Measurements from ENCODE around the gene GPC5. TPM values are rescaled to one million over a fixed set of nuclear protein-coding genes. Genes with fewer than 3 reads are reported as not detected.

GPC5 gene
- total RNA-seq, 1 experiment from 2014 or later, result 0.21 TPM

GRCh38 chr13:91459485-91459884 is 61.1 kb downstream of the GPC5 start:
- TF ChIP-seq EZH2 (IDR thresholded peaks at IDR 0.05; ENCODE audit: borderline replicate concordance, low read depth, low read length, poor library complexity, severe bottlenecking), result no peak
- TF ChIP-seq CTCF (conservative IDR thresholded peaks at IDR 0.05; ENCODE audit: low read depth, low read length), result no peak
- ChIA-PET CTCF (no interaction called here), POLR2A (ENCODE audit: low non-redundant PET) (no interaction called here)
- intact Hi-C loops (cut with micrococcal nuclease; ENCODE audit: unreplicated experiment), result no loop called here
- no TSS peak for BruUV-seq (replicated peaks)
- Histone ChIP-seq H3K36me3 (ENCODE audit: insufficient read depth, low read length, poor library complexity, severe bottlenecking) (no peaks in the 10 kb centered on the region), H3K4me1 (ENCODE audit: insufficient read depth, low read length, poor library complexity, severe bottlenecking) (no peaks in the 10 kb centered on the region), H3K9me3 (ENCODE audit: low read depth, low read length, poor library complexity, severe bottlenecking) (no peaks in the 10 kb centered on the region), H3K27me3 (replicated peaks; ENCODE audit: insufficient read depth, low read depth, low read length, poor library complexity) (no peaks in the 10 kb centered on the region), H3K4me3 (ENCODE audit: low read depth, low read length, poor library complexity, severe bottlenecking) (no peak overlapping the region), H3K27ac (ENCODE audit: low read depth, low read length, poor library complexity, severe bottlenecking) (no peak overlapping the region)
- no peak for DNase-seq (ENCODE audit: low spot score)

- CTCF ChIA-PET, result no interaction called here
- BruUV-seq (replicated peaks), result no TSS peak
- no peaks in the 10 kb centered on the region for H3K27me3 ChIP-seq (replicated peaks; ENCODE audit: insufficient read depth, low read depth, low read length, poor library complexity)
- H3K27ac ChIP-seq (ENCODE audit: low read depth, low read length, poor library complexity, severe bottlenecking), result no peak overlapping the region
- H3K36me3 ChIP-seq (ENCODE audit: insufficient read depth, low read length, poor library complexity, severe bottlenecking), result no peaks in the 10 kb centered on the region
- intact Hi-C loops (cut with micrococcal nuclease; ENCODE audit: unreplicated experiment), result no loop called here
- no peak overlapping the region for H3K4me3 ChIP-seq (ENCODE audit: low read depth, low read length, poor library complexity, severe bottlenecking)
- no peaks in the 10 kb centered on the region for H3K9me3 ChIP-seq (ENCODE audit: low read depth, low read length, poor library complexity, severe bottlenecking)
- no peak for DNase-seq (ENCODE audit: low spot score)
- TF ChIP-seq EZH2 (IDR thresholded peaks at IDR 0.05; ENCODE audit: borderline replicate concordance, low read depth, low read length, poor library complexity, severe bottlenecking) (no peak), CTCF (conservative IDR thresholded peaks at IDR 0.05; ENCODE audit: low read depth, low read length) (no peak)
- H3K4me1 ChIP-seq (ENCODE audit: insufficient read depth, low read length, poor library complexity, severe bottlenecking), result no peaks in the 10 kb centered on the region
- POLR2A ChIA-PET (ENCODE audit: low non-redundant PET), result no interaction called here
These were observed 65.9 kb downstream of the GPC5 start for GRCh38 chr13:91464336-91464735.

- intact Hi-C loops (cut with micrococcal nuclease; ENCODE audit: unreplicated experiment), result no loop called here
- H3K36me3 ChIP-seq (ENCODE audit: insufficient read depth, low read length, poor library complexity, severe bottlenecking), result no peaks in the 10 kb centered on the region
- no TSS peak for BruUV-seq (replicated peaks)
- H3K4me1 ChIP-seq (ENCODE audit: insufficient read depth, low read length, poor library complexity, severe bottlenecking), result no peaks in the 10 kb centered on the region
- no peak overlapping the region for H3K4me3 ChIP-seq (ENCODE audit: low read depth, low read length, poor library complexity, severe bottlenecking)
- H3K9me3 ChIP-seq (ENCODE audit: low read depth, low read length, poor library complexity, severe bottlenecking), result no peaks in the 10 kb centered on the region
- no peaks in the 10 kb centered on the region for H3K27me3 ChIP-seq (replicated peaks; ENCODE audit: insufficient read depth, low read depth, low read length, poor library complexity)
- ChIA-PET CTCF (no interaction called here), POLR2A (ENCODE audit: low non-redundant PET) (no interaction called here)
- no peak for TF ChIP-seq CTCF (conservative IDR thresholded peaks at IDR 0.05; ENCODE audit: low read depth, low read length)
- TF ChIP-seq EZH2 (IDR thresholded peaks at IDR 0.05; ENCODE audit: borderline replicate concordance, low read depth, low read length, poor library complexity, severe bottlenecking), result no peak
- no peak overlapping the region for H3K27ac ChIP-seq (ENCODE audit: low read depth, low read length, poor library complexity, severe bottlenecking)
- DNase-seq (ENCODE audit: low spot score), result no peak
These were observed 68.8 kb downstream of the GPC5 start for GRCh38 chr13:91467236-91467635.

Data from A673 (cell line).